Central memory CD8-positive, alpha-beta T cell (primary cell): Measurements from ENCODE around the gene ANKRD28.
A peak's percentile ranks its signal among the peaks of the same experiment; 100 is the strongest.
"Not testable (repeated sequence)": the region's sequence is repeated elsewhere in the genome, so short reads cannot be mapped to it uniquely, and the experiment has no call there.

Experiments used
- ATAC-seq: fragments of 150-1000 bp; cut with Tn5 transposase; replicated peaks from 2 replicates; pipeline ENCODE4 v1.10.0; 2022; ENCODE audit warnings: mild to moderate bottlenecking, moderate FRiP score, moderate number of reproducible peaks; ENCODE audit not compliant: poor library complexity, severe bottlenecking; ENCODE audit errors: extremely low read depth
- DNase-seq, 2 donors: peaks; one replicate each; pipeline ENCODE4 v3.0.0; 2021; ENCODE audit warnings: low spot score in 2 of 2
- H3K27ac Mint-ChIP-seq: one replicate; pipeline ENCODE4 v1.8.0; 2022; ENCODE audit warnings: low read depth, mild to moderate bottlenecking, moderate library complexity, mixed read lengths
- H3K27me3 Mint-ChIP-seq: one replicate; pipeline ENCODE4 v1.8.0; 2022; ENCODE audit warnings: mixed read lengths
- H3K36me3 Mint-ChIP-seq: one replicate; pipeline ENCODE4 v1.8.0; 2022; ENCODE audit warnings: mild to moderate bottlenecking, moderate library complexity, mixed read lengths; ENCODE audit not compliant: insufficient read depth
- H3K4me1 Mint-ChIP-seq: one replicate; pipeline ENCODE4 v1.8.0; 2022; ENCODE audit warnings: mixed read lengths
- H3K4me3 Mint-ChIP-seq: one replicate; pipeline ENCODE4 v1.8.0; 2022; ENCODE audit warnings: mild to moderate bottlenecking, moderate library complexity, mixed read lengths
- H3K9me3 Mint-ChIP-seq: one replicate; pipeline ENCODE4 v1.8.0; 2022; ENCODE audit warnings: mixed read lengths

Gene ANKRD28

DNA sequence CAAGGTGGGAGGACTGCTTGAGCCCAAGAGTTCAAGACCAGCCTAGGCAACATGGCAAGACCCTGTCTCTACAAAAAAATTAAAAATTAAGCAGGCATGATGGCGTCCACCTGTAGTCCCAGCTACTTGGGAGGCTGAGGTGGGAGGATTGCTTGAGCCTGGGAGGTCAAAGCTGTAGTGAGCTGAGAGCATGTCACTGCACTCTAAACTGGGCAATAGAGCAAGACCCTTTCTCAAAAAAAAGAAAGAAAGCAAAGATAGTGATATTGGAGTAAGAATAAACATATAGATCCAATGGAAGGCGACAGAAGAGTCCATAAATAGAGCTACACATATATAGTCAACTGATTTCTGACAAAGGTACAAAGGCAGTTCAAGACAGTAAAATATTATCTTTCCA lies 21.3 kb upstream of the ANKRD28 start:
- Mint-ChIP-seq H3K4me3 (no peak overlapping the region), H3K27me3 (no peaks in the 10 kb centered on the region), H3K4me1 (peaks cover 32% of the 10 kb centered on the region), H3K36me3 (no peaks in the 10 kb centered on the region), H3K9me3 (no peaks in the 10 kb centered on the region), H3K27ac (no peak overlapping the region)
- ATAC-seq (no peak), DNase-seq (no peak)

DNA sequence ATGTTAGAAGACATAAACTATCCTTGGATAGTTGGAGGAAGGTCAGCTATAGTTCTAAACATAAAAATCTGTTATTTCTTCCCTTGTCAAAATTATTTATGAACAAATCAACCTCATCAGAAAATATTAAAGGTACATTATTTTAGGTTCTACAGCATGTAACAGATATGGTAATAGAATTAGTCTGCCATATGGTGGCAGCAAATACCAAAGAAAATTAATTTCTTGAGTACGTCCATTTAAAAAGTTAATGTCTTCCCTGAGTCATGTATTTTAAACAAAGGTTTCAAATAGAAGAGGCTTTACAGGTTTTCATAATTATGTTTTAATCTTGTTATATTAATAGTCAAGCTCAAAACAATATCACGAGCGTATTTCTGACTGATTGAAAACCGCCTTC lies 17.9 kb upstream of the ANKRD28 start:
- DNase-seq (no peak), ATAC-seq (no peak)
- no peaks in the 10 kb centered on the region for H3K27me3 Mint-ChIP-seq
- no peak overlapping the region for H3K27ac Mint-ChIP-seq
- no peaks in the 10 kb centered on the region for H3K36me3 Mint-ChIP-seq
- H3K4me3 Mint-ChIP-seq = no peak overlapping the region
- H3K9me3 Mint-ChIP-seq = no peaks in the 10 kb centered on the region
- H3K4me1 Mint-ChIP-seq = peaks cover 18% of the 10 kb centered on the region

DNA sequence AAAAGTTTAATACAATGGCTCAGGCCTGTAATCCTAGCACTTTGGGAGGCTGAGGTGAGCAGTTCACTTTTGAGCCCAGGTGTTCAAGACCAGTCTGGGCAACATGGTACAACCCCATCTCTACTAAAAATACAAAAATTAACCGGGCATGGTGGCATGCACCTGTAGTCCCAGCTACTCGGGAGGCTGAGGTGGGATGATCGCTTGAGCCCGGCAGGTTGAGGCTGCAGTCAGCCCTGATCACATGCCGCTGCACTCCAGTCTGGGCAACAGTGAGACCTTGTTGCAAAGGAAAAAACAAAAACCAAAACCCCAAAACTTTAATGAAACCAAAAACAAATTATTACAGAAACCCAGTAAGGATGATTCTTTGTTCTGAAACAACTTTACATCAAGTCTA lies 15.3 kb upstream of the ANKRD28 start:
- H3K4me3 Mint-ChIP-seq, H3K9me3 Mint-ChIP-seq, H3K27me3 Mint-ChIP-seq, H3K36me3 Mint-ChIP-seq, H3K27ac Mint-ChIP-seq, ATAC-seq, DNase-seq: not testable (repeated sequence)
- H3K4me1 Mint-ChIP-seq = peaks cover 28% of the 10 kb centered on the region

DNA sequence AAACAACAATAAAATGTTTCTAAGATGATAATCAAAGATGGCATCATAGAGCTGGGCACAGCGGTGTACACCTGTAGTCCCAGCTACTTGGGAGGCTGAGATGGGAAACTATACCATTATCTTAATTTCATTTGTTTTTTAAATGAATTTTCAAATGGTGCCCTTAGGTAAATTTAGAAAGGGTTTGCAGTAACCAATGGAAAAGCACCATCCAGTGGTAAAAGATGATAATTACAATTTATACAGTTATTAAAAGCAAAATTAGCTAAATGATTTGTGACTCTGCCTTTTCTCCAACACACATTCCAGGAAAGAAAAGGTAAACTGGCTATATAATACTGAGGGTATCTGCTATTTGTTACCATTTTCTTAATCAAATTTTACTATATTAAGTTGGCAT lies 14.4 kb upstream of the ANKRD28 start:
- Mint-ChIP-seq H3K27ac (no peak overlapping the region), H3K9me3 (no peaks in the 10 kb centered on the region), H3K4me3 (no peak overlapping the region), H3K27me3 (no peaks in the 10 kb centered on the region), H3K4me1 (peaks cover 21% of the 10 kb centered on the region), H3K36me3 (no peaks in the 10 kb centered on the region)
- ATAC-seq (no peak), DNase-seq (no peak)

DNA sequence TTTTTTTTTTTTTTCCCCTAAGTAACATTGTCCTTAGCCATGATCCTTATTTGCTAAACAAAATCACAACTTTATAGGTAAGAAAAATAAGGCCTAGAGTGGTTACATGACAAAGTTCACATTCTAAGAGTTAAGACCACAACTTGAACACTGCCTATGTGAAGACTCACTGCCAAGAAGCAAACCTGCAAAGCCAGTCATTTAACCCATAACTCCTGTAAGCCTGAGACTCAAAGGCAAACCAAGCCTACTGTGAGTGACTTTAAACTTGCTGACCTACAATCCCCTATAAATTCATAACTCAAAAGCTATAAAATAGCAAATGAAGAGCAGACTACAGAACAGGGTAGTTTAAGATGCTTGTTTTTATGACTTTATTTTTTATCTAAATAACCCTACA lies 12.9 kb upstream of the ANKRD28 start:
- ATAC-seq = no peak
- H3K4me3 Mint-ChIP-seq = no peak overlapping the region
- H3K27ac Mint-ChIP-seq = peak overlapping the region; percentile 23

DNA sequence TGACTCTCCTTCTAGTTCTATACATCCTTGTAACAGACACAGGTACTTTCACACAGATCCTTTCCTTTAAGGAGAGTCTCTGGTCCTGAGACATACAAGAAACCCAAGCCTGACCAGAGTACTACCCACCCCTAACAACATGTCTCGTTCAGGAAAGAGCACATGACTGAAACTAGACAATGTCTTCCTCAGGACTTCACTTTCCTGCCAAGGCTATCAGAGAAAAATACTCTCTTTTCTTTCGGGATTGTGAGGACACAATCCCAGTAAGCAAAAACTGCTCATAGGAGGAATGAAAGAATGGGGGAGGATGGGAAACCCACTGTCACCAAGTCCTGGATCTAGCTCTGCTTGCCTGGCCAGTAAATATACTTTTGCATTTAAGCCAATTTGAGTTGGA lies 11.5 kb upstream of the ANKRD28 start:
- Mint-ChIP-seq H3K36me3 (no peaks in the 10 kb centered on the region), H3K4me3 (no peak overlapping the region), H3K9me3 (no peaks in the 10 kb centered on the region), H3K27me3 (no peaks in the 10 kb centered on the region), H3K27ac (no peak overlapping the region), H3K4me1 (peaks cover 19% of the 10 kb centered on the region)
- DNase-seq (no peak), ATAC-seq (no peak)

More for the DNA sequence above, 12.9 kb upstream of the ANKRD28 start:
- Mint-ChIP-seq H3K36me3 (no peaks in the 10 kb centered on the region), H3K4me1 (peaks cover 13% of the 10 kb centered on the region), H3K27me3 (no peaks in the 10 kb centered on the region), H3K9me3 (no peaks in the 10 kb centered on the region)
- DNase-seq = no peak

DNA sequence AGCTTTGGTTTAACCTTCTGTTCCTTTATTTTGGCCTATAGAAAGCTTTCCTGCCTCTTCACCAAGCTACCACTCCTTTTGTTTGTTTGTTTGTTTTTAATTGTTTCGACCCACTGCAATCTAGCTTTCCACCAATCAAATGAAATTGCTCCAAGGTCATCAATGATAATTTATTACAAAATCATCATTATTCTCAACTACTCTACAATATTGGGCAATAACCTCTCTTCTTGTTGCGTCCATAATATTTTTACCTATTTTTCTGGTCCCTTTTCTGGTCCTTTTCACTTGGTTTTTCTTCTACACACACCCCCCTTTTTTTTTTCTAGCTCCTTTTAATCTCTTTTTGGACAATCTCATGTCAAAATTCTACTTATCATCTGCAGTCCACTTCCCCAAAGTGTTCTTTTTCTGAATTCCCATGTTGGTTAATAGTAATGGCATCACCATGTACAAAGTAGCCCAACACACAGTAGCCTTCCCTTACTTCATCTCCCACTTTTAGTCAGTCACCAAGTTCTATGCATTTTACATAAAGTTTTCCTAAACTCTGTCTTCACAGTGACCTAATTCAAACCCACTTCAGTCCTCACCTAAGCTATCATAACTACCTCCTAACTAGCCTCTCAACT lies 11.0 kb upstream of the ANKRD28 start:
- no peaks in the 10 kb centered on the region for H3K36me3 Mint-ChIP-seq
- DNase-seq (no peak), ATAC-seq (no peak)
- peak overlapping the region; percentile 14 for H3K27ac Mint-ChIP-seq
- no peak overlapping the region for H3K4me3 Mint-ChIP-seq
- H3K4me1 Mint-ChIP-seq = peaks cover 24% of the 10 kb centered on the region
- no peaks in the 10 kb centered on the region for H3K9me3 Mint-ChIP-seq
- H3K27me3 Mint-ChIP-seq = no peaks in the 10 kb centered on the region

DNA sequence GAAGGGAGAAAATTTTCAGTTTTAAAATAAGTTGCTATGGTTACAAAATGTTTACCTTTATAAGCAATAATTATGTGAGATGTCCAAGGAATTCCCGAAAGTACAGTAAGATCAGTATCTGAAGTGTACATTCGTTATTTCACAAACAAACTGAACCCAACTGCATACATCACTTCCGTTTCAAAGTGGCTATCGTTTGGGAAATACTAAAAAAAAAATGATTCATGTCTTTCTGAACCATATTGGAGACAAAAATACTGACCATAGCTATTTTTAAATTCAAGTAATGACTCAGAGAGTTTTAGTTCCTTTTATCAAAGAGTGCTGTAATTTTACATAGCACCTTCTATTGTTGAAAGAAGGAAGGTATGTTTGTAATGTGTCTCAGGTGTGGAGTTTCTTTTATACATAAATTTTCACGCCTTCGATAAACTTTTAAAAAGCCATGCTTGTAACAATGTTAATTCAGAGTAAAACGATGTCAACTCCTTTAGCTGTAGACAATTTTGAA lies 8.0 kb upstream of the ANKRD28 start:
- peak overlapping the region; percentile 24 for H3K27ac Mint-ChIP-seq
- no peak overlapping the region for H3K4me3 Mint-ChIP-seq
- peaks cover 47% of the 10 kb centered on the region for H3K4me1 Mint-ChIP-seq
- peaks cover 1% of the 10 kb centered on the region for H3K36me3 Mint-ChIP-seq
- no peak for ATAC-seq
- DNase-seq = no peak
- no peaks in the 10 kb centered on the region for H3K9me3 Mint-ChIP-seq
- no peaks in the 10 kb centered on the region for H3K27me3 Mint-ChIP-seq

DNA sequence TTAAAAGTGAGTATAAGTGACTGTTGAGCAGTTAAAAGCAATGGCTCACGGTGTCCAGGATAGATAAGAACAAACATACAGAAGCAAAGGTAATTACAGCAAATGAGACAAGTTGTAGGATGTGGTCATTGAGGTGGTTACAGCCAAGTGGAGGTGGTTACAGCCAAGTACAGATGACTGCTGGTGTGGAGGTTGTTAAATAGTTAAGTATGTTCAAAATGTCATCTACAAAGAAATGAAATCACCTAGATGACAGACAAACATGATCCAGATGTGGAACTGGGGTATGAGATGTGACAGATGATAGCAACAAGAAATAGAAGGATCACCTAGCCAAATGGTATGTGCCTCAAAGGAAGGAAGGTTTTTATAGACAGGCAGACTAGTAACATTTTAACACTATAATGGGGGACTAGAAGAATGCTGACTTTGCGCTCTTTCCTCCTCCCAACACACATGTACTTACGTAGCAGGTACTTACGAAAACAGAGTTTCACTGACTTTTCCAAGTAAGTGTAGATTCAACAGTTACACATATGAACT lies 6.8 kb upstream of the ANKRD28 start:
- H3K36me3 Mint-ChIP-seq = peaks cover 1% of the 10 kb centered on the region
- H3K27ac Mint-ChIP-seq = no peak overlapping the region
- no peaks in the 10 kb centered on the region for H3K27me3 Mint-ChIP-seq
- DNase-seq (no peak), ATAC-seq (no peak)
- no peaks in the 10 kb centered on the region for H3K9me3 Mint-ChIP-seq
- H3K4me1 Mint-ChIP-seq = peaks cover 55% of the 10 kb centered on the region
- no peak overlapping the region for H3K4me3 Mint-ChIP-seq

DNA sequence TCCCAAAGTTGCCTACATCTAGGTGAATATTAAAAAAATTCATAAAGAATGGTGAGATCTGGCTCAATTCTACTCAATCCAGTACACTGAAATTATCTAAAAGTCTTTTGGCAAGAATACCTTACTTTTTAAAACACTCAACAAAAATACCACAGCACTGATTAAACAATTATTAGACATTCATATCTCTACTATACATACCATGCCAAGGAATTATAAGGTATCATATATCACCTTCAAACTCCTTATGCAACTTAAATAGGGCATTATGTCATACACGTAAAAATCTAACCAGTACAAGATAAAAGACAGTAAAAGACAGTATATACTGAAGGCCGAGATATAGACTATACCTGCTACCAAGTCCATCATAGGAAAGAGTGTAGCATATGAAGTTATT lies 6.1 kb upstream of the ANKRD28 start:
- H3K4me3 Mint-ChIP-seq = no peak overlapping the region
- peaks cover 58% of the 10 kb centered on the region for H3K4me1 Mint-ChIP-seq
- no peak for ATAC-seq

DNA sequence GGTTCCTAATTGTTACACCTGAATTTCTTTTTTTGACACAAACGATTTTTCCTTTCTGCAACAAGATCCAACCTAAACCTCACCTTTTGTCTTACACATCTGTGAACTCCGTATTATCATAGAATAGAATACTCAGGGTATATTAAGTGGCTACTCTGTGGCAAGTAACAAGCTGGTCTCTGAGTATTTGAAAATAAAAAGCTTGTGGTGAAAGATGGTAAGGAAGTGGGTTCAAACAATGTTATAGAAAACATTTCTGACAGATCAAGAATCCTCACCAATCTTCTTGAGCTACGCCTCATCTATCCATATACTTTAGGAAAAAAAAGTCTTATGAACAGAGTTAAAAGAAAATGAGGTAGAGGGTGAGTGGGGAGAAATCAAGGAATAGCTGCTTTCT lies 3.5 kb upstream of the ANKRD28 start:
- ATAC-seq (peak; percentile 31), DNase-seq (no peak)
- H3K36me3 Mint-ChIP-seq = peaks cover 1% of the 10 kb centered on the region
- peak overlapping the region; percentile 51 for H3K27ac Mint-ChIP-seq
- peak overlapping the region; percentile 20 for H3K4me3 Mint-ChIP-seq
- H3K27me3 Mint-ChIP-seq = no peaks in the 10 kb centered on the region
- H3K4me1 Mint-ChIP-seq = peaks cover 70% of the 10 kb centered on the region
- H3K9me3 Mint-ChIP-seq = no peaks in the 10 kb centered on the region

More for the DNA sequence above, 6.1 kb upstream of the ANKRD28 start:
- Mint-ChIP-seq H3K9me3 (no peaks in the 10 kb centered on the region), H3K27ac (no peak overlapping the region), H3K36me3 (peaks cover 1% of the 10 kb centered on the region), H3K27me3 (no peaks in the 10 kb centered on the region)
- no peak for DNase-seq

DNA sequence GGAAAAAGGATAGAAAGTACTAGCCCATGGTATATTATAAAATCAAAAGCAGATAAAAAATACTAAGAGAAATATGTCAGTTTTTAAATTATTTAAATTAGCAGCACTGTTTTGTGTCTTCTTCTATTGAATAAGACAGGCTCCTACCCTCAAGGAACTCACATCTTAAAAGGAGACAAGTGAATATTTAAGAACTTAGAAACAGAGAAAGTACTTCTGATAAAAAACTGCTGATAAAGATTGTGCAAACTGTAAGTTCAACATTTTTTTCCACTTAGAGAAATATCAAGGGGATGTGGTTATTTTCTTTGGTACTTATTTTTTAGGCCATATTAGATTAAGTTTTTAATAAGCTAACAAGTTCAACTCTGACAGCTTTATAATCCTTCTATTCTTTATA lies 3.0 kb upstream of the ANKRD28 start:
- peaks cover 1% of the 10 kb centered on the region for H3K36me3 Mint-ChIP-seq
- H3K9me3 Mint-ChIP-seq = no peaks in the 10 kb centered on the region
- DNase-seq = no peak
- H3K4me1 Mint-ChIP-seq = peaks cover 71% of the 10 kb centered on the region
- ATAC-seq = no peak
- no peak overlapping the region for H3K4me3 Mint-ChIP-seq
- H3K27me3 Mint-ChIP-seq = no peaks in the 10 kb centered on the region
- peak overlapping the region; percentile 51 for H3K27ac Mint-ChIP-seq

DNA sequence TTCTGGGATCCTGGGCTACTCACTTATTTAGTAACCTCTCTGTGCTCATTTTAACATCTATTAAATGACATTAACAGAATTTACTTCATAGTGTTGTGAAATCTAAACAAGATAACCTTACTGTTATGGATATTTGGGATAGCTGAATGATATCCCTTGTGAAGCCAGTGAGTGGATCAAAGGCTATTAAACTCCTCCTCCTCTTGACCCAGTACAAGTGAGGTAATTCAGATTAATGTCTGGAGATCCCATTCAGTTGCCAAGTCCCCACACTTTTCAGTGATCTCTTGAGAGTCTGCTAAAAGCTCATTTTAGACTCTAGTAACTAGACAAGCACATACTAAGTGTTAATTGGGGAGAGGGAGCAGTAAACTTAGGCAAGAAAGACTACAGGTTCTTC lies 2.5 kb upstream of the ANKRD28 start:
- peak overlapping the region; percentile 7 for H3K27ac Mint-ChIP-seq
- H3K27me3 Mint-ChIP-seq = no peaks in the 10 kb centered on the region
- DNase-seq = no peak
- no peak for ATAC-seq
- H3K36me3 Mint-ChIP-seq = peaks cover 1% of the 10 kb centered on the region
- H3K4me1 Mint-ChIP-seq = peaks cover 71% of the 10 kb centered on the region
- no peaks in the 10 kb centered on the region for H3K9me3 Mint-ChIP-seq
- H3K4me3 Mint-ChIP-seq = no peak overlapping the region
